Right ventricle myocardium superior (tissue), 1 donor: ENCODE measurements around the gene SLC23A2. TPM values are rescaled to one million over a fixed set of nuclear protein-coding genes. Genes with fewer than 3 reads are reported as not detected.
"Not testable (repeated sequence)": the region's sequence is repeated elsewhere in the genome, so short reads cannot be mapped to it uniquely, and the experiment has no call there.

Source experiments
- ATAC-seq: fragments of 200-7000 bp; cut with Tn5 transposase; one replicate; pipeline ENCODE4 v1.9.1; 2020; ENCODE audit warnings: mild to moderate bottlenecking; ENCODE audit not compliant: poor library complexity
- DNase-seq: peaks from one replicate; pipeline ENCODE4 v3.0.0-alpha.2; 2020
- intact Hi-C: fragments of 100-400 bp; cut with DNase I; formaldehyde crosslinking; loops from one replicate; pipeline ENCODE4 v1.11.2; 2022
- total RNA-seq: library from RNA; stranded (reverse); fragmentation: NEBNext Ultra II Directional; extraction: Animal tissue kit (Norgen Biotek cat#: 25700); gene quantifications from one replicate; pipeline ENCODE4 v1.2.1, GENCODE V29; 2021
- donor health status: DM: no; HTN: yes; CAD: no; lungs with severe emphysema.

The SLC23A2 gene
- total RNA-seq, 1 donor from 2014 or later: 5.5 TPM

DNA sequence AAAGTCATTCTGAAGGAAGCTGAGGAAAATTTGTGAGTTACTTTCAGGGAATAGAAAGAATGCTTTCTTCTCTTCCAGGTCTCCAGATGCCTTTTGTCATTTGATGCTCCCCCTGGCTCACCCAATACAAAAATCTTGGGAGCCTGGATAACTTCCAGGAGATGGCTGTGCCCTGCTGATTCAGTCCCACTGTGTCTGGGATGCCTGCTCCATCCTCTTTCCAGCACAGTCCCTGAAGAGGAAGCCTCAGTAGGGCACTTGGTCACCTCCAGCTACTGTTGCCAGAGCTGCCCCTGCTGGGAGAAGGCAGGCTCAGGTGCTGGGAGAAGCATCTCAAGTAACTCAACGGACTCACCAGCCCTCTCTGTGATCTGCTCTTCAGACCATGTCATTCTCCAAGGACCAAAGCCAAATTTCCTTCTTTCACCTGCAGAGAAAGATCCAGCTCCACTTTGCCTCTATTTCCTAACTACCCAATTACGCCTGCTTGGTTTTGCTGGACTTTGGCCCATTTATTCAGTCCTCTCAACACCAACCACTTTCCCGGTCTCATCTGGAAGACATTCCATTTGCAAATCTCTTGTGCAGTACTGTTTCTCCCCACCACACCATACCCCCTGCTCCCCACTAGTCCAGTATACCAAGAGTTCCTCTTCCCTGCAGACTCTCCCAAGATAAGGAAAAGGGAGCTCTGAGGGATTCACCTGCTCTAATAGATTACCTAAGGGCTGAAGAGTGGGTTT lies 53.3 kb downstream of the SLC23A2 start:
- no peak for DNase-seq
- ATAC-seq: no peak
- intact Hi-C loops: no loop called here

DNA sequence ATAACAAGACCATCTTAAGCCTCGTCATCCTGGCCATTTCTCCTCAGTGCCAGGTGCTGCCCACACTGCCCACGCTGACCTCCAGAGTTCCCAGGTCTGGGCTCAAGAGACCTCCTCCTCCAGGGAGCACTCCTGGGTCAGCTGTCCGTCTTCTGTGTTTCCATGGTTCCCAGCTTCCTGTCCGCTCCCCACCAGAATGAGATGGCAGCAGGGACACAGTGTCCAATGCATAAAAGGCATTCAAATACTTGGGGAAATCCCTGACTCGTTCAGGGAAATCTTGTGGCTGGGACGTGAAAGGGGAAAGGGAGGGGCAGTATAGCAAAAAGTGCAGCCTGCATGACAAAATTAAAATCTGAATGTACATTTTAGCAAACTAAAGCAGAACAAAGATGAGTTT lies 54.3 kb downstream of the SLC23A2 start:
- ATAC-seq: no peak
- intact Hi-C loops: no loop called here
- DNase-seq: no peak

DNA sequence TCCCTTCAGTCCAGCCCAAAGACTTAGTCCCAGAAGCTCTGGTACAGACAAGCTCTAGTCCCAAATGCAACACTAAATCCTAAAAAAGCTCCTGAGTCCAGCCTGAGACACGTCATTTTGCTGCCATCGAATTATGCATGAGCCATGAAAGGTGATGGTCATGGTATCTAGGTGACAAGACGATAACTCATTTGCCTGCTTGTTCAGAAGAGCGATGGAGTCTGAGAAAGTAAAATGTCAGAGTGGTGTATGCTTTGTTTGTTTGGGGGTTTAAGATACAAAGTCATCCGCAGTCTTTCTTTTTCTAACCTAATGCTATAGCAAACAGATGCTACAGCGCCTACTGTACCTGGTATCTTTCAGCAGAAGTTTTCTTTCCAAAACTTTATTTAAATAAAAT lies 54.7 kb downstream of the SLC23A2 start:
- intact Hi-C loops: no loop called here
- no peak for DNase-seq
- no peak for ATAC-seq

DNA sequence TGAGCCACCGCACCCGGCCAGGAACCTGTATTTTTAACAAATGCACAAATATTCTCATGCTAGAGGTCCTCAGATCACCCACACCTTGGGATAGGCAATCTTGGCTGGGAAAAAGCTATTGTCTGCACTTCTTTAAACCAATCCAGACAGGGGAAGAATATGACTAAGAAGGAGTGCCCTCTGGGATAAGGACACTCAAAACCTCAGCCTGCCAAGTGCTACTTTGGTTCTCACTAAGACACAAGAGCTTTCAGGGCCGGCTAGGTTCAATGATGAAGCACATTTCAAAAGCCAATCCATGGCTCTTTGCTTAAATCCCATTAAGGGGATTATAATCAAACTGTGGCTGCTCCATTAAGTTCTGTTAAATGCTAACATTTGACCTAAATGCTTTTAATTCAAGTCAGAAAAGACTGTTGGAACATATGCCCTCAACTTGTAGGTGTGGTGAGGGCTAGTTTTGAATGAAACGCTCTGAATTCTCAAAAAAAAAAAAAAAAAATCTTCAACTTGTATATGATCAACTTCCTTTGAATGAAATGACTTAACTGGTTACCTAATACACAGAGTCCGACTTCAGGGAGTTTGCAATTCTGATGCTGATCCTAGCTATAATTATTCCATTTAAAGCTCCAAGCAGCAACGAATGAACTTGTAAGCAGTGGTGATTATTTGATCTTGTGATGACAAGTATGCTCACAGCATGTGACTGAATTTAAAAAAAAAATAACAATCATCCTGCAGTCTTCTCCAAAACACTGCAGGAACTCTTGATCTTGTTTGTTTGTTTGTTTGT lies 56.6 kb downstream of the SLC23A2 start:
- ATAC-seq (peak; percentile 45), DNase-seq (no peak)
- intact Hi-C loops: no loop called here

DNA sequence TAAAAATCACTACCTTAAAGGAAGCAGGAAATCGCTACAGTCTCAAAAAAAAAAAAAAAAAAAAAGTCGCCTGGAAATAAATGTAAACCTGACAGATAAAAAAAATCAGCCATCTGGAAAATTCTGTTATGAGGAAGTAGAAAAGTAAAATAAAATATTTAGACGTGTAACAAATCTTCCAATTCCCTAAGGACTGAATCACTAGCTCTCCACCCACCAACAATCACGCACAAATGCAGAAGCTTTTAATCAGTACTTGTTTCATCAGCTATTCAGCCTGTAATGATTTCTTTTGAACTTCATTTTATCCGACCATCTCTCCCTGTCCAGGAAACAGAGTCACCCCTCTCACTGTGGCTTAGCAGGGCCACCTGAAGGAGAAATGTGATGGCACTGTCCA lies 59.0 kb downstream of the SLC23A2 start:
- no peak for DNase-seq
- no peak for ATAC-seq
- intact Hi-C loops: no loop called here

DNA sequence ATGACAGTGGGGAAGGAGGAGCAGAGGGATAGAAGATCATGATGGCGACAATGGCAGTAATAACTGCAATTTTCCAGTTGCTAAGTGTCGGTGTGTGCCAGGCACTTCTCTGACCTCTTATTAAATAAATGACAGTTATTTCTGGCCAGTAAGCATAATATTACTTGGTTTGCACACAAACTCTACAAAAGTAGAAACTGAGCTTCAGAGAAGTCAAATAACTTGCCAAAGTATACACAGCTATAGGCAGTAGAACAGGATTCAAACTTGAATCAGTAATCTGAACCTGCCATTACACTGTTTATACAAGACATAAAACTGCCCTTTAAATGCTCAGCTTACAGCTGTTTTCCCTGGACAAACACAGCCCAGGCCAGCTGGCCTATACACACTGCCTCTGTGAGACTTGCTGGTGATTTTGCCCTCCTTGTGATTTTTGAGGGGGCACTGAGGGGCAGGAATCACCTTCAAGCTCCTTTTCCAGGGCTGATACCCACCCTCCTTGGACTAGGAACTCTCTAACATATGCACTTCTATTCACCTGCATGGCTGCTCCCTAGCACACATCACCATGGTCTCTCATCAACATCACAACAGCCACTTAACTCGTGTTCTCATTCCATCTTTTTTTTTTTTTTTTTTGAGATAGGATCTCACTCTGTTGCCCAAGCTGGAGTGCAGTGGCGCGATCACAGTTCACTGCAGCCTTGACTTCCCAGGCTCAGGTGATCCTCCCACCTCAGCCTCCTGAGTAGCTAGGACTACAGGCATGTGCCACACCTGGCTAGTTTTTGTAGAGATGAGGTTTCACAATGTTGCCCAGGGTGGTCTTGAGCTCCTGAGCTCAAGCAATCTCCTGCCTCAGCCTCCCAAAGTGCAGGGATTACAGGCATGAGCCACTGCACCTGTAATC lies 63.6 kb downstream of the SLC23A2 start:
- intact Hi-C loops: no loop called here
- ATAC-seq (no peak), DNase-seq (no peak)

DNA sequence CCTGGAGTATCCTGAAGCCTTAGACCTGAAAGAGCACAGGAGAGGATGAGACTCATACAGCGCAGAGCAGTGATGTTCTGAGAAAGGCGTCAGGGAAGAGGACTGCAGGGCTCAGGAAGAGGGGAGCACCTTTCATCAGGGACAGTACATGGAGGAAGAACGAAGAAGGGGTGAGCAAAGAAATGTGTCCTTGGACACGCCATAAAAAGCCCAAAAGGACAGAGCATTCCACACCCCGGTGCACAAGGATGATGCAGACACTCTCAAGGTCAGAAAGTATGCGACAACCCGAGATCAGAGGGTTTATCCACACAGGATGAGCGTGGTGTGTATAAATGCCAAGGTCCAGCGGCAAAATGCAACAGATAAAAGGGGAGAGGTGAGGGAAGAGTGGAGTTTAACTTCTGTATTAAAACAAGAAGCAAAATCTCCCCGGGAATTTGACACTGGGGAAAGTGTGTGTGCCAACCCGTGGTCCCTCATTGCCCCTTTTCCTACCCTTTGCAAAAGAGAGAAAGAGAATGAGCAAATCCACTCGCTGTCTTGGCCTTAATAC lies 64.4 kb downstream of the SLC23A2 start:
- DNase-seq (no peak), ATAC-seq (no peak)
- intact Hi-C loops: no loop called here

DNA sequence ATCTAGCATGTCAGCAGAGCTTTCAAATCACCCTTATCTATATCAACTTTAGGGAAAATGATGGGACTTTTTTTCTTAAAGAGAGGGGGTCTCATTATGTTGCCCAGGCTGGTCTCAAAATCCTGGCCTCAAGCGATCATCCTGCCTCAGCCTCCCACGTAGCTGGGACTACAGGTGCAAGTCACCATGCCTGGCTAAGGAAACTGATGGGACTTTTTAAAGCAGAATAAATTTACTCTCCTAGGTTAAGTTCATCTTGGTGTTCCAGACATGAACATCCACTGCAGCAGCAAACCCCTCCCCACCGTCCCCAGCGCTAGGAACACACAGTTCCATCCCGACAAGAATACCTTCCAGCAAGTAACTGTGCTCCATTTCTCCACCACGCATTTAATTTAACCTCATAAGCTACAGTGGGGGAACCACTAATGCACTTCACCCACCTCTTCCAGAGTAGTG lies 64.9 kb downstream of the SLC23A2 start:
- intact Hi-C loops: no loop called here
- ATAC-seq (no peak), DNase-seq (no peak)

DNA sequence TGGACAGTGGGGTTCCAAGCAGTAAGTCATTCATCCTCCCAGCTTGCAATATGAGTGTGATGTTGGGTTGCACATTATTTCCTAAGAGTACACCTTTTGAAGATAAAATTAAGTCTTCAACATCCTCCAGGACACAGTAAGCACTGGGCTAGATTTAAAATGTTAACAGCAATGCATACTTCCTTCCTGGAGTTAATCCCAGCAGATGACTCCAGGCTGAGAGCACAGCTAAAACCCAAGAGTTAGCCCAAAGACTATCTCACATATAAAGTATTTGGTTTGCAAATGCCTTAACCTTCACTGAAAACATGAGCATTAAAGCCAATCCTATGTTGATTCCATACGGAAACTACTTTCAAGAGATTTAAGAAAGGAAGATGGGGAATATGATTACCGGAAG lies 69.2 kb downstream of the SLC23A2 start:
- DNase-seq (no peak), ATAC-seq (no peak)
- intact Hi-C loops: no loop called here

DNA sequence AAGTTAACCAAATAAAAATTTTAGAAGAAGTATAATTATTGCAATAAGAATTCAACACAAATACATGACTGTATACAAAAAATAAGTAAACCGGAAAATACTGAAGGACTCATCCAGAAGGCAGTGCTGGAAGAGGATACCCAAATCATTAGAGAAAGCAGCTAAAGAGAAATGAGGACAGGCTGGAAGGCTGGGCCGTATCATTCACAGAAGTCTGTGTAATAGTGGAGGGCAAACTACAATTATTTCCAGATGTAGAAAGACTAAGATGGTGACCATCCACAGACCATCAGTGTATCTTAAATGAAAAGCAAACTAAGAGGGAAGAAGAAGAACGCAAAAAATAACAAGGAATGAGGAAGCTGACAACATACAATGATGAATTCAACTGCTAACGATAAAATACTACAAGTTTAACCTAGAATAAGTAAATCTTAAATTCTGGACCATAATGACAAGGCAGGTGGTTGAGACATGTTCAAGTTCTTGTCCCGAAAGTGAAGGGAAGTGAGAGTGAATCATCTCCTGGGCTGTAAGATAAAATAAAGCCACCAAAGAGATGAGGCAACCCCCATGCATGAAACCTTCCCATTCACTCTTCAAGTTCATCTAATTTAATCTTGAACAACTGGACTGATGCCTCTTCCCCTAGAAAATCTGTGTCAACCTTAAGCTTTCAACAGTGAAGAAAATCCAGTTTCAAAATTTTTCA lies 71.5 kb downstream of the SLC23A2 start:
- ATAC-seq: no peak
- intact Hi-C loops: no loop called here
- DNase-seq: no peak

DNA sequence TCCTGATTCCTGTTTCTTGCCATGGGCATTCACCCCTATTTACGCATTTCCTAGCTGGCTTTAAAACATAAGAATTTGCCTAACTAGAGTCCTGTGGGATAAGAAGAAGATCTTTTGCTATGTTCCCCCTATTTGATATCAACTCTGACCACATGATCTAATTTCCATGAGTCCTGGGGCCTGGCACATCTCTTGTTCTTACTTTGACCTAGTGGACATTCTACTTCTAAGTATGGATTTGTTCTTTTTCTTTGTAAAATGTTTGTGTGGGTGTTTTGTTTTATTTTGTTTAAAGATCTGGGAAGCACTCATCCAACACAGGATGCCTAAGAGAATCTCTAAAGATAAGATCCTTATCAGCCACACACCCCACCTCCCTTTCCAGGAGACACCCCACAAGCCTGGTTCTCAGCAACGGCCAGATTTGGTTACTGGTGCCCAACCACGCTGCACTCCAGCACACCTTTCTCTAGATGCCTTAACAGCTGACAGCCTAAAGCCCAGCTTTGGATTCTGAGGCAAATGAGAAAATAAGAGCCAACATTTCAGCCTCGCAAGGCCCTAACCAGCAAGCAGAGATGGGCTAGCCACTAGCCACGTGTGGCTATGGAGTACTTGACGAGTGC lies 74.7 kb downstream of the SLC23A2 start:
- DNase-seq (no peak), ATAC-seq (no peak)
- intact Hi-C loops: no loop called here

DNA sequence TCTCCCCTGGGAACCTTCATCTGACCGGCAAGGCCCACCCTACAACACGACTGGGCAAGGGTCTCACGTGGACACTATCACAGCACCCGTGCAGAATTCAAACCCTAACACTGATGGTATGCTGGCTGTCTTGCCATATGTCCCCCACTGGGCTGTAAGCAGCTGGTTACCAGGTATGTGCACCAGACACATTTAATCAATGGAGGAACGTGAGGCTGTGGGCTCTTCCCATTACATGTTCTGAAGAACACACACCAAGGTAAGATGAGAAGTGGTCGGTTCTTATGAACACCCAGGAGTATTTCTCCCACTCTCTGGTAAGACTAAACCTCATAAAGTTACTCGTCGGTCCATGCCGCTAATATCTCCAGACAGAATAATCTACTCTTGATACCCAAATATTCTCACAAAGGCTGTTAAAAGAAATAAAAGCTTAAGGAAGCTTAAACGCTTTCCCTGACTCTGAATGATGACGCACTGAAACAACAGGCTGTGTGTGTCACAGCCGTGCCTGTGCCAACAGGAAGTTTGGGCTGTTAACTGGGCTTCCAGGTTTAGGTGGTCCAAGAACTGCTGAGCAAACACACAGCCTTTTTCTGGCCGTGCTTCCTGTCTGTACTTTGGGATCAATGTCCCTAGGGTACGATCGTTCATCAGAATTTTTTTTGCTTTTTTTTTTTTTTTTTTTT lies 75.3 kb downstream of the SLC23A2 start:
- DNase-seq (peak; percentile 79), ATAC-seq (peak; percentile 83)
- intact Hi-C loops: no loop called here

DNA sequence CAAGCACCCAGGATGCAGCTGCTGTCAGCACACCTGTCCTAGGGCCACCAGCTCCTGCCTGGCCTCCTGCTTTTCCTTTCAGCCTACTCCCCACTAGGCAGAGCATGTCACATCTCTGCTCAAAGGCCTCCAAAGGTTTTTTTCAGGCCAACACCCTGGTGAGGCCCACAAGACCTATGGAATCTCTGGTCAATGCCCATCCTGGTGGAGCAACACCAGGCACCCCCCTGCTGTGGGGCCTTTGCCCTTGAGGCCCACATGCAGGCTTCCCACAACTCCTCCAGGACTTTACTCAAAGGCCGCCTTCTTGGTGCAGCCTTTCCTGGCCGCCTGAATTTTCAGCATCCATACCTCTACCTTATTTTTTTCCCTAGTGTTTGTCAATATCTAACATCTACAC lies 76.9 kb downstream of the SLC23A2 start:
- ATAC-seq (no peak), DNase-seq (no peak)
- intact Hi-C loops: no loop called here

DNA sequence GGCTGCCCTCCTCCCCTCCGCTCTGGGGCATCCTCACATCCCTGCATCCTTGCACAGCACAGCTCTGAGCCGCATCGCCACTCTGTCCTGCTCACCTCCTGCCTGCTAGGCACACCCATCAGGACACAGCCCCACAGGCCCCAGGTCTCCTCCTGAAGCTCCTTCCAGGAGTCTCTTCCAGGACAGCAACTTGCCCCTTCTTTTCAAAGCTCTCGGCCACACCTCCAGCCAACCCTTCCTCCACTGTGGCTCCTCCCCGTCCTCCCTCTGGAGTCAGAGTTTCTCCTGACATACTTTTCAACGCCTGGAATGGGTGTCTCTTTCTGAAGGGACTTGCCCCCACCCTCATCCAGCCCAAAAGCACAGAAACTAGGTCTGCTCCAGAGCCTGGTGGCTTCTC lies 77.3 kb downstream of the SLC23A2 start:
- ATAC-seq: no peak
- no peak for DNase-seq
- intact Hi-C loops: no loop called here

DNA sequence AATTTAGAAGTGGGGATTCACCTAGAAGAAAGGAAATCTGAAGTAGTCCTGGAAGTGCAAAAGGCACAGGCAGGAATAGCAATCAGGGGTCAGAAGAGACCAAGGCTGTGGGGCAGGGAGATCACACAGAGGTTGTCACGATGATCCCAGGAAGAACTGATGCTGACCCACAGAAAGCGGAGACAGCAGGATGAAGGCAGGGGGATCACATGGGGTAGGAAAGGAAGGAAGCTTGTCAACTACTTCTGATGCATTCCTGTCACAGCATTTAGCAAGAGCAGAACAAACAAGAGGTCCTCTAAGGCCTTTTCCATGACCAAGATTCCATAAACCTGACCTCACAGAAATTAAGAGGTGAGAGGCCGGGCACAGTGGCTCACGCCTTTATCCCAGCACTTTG lies 79.1 kb downstream of the SLC23A2 start:
- ATAC-seq (no peak), DNase-seq (no peak)
- intact Hi-C loops: no loop called here

DNA sequence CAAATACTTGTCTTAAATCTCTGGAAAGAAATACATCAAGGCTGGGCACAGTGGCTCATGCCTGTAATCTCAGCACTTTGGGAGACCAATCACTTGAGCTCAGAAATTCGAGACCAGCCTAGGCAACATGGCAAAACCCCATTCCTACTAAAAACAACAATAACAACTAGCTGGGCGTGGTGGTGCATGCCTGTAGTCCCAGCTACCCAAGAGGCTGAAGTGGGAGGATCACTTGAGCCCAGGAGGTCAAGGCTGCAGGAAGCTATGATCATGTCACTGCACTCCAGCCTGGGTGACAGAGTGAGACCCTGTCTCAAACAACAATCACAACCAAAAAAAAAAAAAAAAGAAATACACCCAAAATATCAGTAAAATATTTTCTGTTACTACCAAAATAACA lies 80.0 kb downstream of the SLC23A2 start:
- DNase-seq, intact Hi-C loops, ATAC-seq: not testable (repeated sequence)

DNA sequence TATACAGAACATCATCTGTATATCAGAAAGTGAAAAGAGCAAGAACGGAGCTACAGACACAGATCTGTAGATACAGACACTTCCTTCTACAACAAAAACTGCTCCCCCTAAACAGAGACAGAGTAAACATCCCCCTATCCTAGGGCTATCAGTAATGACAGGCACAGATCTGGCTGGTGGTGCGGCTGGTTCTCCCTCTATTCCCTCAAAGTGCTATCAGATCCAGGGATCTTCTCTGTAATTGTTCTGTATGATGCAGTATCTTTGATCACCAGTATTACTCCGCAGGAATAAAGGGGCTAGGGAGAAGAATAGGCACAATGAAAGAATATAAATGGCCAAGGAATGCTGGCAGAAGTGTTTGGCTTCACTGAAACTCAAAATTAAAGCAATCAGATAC lies 80.7 kb downstream of the SLC23A2 start:
- ATAC-seq (no peak), DNase-seq (no peak)
- intact Hi-C loops: no loop called here
